Measurements from ENCODE around the gene ZNF331. TPM values are rescaled to one million over a fixed set of nuclear protein-coding genes. Genes with fewer than 3 reads are reported as not detected.

The ZNF331 gene
- total RNA-seq, 1 donor from 2014 or later, result 26.6 TPM

DNA sequence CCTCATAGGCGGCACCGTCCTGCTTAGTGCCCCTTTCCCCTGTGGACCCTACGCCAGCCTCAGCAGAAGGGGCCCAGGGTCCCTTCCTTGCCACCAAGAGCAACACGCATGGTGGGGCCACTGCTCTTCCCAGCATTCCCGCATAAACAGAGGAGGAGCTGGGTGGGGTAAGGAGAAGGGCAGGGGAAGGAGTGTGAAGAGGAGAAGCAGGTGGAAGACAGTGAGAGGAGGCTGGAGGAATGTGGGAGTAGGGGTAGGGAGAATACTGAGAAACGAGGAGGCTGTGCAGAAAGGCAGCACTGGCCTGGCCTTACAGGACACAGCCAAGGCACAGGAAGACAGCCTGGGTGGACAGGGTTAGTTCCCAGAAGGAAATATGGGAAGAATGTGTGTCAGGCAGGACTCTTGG lies 43.9 kb downstream of the ZNF331 start:
- H3K9me3 Mint-ChIP-seq (ENCODE audit: unreplicated experiment), result peaks cover 9% of the 10 kb centered on the region

DNA sequence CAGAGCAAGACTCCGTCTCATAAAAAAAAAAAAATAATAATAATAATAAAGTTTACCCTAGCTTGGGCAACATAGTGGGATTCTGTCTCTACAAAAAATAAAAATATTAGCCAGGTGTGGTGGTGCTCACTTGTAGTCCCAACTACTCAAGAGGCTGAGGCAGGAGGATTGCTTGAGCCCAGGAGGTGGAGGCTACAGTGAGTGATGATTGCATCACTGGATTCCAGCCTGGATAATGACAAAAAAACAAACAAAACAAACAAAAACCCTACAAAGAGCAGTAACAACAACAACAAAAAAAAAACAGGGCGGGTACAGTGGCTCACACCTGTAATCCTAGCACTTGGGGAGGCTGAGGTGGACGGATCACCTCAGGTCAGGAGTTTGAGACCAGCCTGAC lies 45.2 kb downstream of the ZNF331 start:
- Mint-ChIP-seq H3K27ac (ENCODE audit: unreplicated experiment) (no peak overlapping the region), H3K4me1 (ENCODE audit: unreplicated experiment) (no peaks in the 10 kb centered on the region), H3K27me3 (ENCODE audit: unreplicated experiment) (peaks cover 6% of the 10 kb centered on the region), H3K4me3 (ENCODE audit: unreplicated experiment) (no peak overlapping the region), H3K9me3 (ENCODE audit: unreplicated experiment) (no peaks in the 10 kb centered on the region), H3K36me3 (ENCODE audit: low read depth, unreplicated experiment) (peaks cover 14% of the 10 kb centered on the region)
- DNase-seq (ENCODE audit: low spot score), result no peak
- TF ChIP-seq, protein P1, sequence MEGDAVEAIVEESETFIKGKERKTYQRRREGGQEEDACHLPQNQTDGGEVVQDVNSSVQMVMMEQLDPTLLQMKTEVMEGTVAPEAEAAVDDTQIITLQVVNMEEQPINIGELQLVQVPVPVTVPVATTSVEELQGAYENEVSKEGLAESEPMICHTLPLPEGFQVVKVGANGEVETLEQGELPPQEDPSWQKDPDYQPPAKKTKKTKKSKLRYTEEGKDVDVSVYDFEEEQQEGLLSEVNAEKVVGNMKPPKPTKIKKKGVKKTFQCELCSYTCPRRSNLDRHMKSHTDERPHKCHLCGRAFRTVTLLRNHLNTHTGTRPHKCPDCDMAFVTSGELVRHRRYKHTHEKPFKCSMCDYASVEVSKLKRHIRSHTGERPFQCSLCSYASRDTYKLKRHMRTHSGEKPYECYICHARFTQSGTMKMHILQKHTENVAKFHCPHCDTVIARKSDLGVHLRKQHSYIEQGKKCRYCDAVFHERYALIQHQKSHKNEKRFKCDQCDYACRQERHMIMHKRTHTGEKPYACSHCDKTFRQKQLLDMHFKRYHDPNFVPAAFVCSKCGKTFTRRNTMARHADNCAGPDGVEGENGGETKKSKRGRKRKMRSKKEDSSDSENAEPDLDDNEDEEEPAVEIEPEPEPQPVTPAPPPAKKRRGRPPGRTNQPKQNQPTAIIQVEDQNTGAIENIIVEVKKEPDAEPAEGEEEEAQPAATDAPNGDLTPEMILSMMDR (IDR thresholded peaks at IDR 0.05; ENCODE audit: unreplicated experiment), result no peak

More for the DNA sequence above, 43.9 kb downstream of the ZNF331 start:
- TF ChIP-seq, protein P1 (IDR thresholded peaks at IDR 0.05; ENCODE audit: unreplicated experiment), result no peak
- DNase-seq (ENCODE audit: low spot score), result no peak
- H3K27me3 Mint-ChIP-seq (ENCODE audit: unreplicated experiment), result peaks cover 5% of the 10 kb centered on the region
- no peak overlapping the region for H3K4me3 Mint-ChIP-seq (ENCODE audit: unreplicated experiment)
- H3K36me3 Mint-ChIP-seq (ENCODE audit: low read depth, unreplicated experiment), result peaks cover 27% of the 10 kb centered on the region
- no peak overlapping the region for H3K27ac Mint-ChIP-seq (ENCODE audit: unreplicated experiment)
- no peaks in the 10 kb centered on the region for H3K4me1 Mint-ChIP-seq (ENCODE audit: unreplicated experiment)

DNA sequence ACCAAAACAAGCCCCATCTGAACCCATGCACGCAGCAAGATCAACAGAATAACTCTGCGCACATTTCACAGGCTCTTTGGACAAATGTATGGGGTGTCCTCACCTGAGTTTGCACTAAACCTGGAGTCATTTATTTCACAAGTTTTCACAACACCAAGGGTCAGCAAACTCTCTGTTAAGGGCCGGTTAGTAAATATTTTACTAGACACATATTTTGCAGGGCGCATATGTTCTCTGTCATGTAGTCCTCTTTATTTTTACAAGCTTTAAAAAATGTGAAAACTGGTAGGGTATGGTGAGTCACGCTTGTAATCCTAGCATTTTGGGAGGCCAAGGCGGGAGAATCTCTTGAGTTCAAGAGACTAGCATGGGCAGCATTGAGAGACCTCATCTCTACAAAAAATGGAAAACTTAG lies 48.3 kb downstream of the ZNF331 start:
- TF ChIP-seq, protein P1 (IDR thresholded peaks at IDR 0.05; ENCODE audit: unreplicated experiment), result no peak
- DNase-seq (ENCODE audit: low spot score), result no peak
- H3K36me3 Mint-ChIP-seq (ENCODE audit: low read depth, unreplicated experiment), result no peaks in the 10 kb centered on the region
- no peaks in the 10 kb centered on the region for H3K9me3 Mint-ChIP-seq (ENCODE audit: unreplicated experiment)
- H3K4me1 Mint-ChIP-seq (ENCODE audit: unreplicated experiment), result no peaks in the 10 kb centered on the region
- peaks cover 6% of the 10 kb centered on the region for H3K27me3 Mint-ChIP-seq (ENCODE audit: unreplicated experiment)
- no peak overlapping the region for H3K4me3 Mint-ChIP-seq (ENCODE audit: unreplicated experiment)
- no peak overlapping the region for H3K27ac Mint-ChIP-seq (ENCODE audit: unreplicated experiment)

DNA sequence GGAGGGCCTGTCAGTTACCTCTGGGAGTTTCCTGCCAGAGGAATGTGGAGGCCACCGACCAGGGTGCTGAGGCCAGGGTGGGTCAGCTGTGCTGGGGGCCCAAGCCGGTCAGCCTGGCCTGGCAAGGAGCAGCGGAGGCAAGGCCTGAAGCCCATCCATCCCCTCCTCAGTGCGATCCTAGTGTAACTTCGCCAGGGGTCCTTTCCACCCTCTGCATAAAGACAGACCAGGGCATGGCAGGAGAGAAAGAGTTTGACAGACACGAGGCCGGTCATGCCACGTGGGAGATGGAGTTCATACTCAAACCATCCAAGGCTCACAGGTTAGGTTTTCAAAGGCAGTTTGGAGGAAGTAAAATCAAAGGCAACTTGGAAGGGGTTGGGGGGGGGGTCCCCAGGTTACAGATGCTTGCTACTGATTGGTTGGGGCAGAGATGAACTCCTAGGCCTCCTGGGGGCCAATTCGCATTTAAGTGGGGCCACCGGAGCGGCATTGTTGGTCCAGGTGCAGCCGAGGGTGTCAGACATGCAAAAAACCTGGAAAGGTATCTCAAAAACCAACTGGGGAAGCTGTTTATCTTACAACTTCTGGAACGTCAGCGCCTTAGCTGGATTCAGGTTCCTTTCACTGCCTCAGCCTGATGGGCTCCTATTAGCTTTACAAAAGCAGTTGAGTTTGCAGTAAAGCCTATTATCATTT lies 57.0 kb downstream of the ZNF331 start:
- no peak for DNase-seq (ENCODE audit: low spot score)

DNA sequence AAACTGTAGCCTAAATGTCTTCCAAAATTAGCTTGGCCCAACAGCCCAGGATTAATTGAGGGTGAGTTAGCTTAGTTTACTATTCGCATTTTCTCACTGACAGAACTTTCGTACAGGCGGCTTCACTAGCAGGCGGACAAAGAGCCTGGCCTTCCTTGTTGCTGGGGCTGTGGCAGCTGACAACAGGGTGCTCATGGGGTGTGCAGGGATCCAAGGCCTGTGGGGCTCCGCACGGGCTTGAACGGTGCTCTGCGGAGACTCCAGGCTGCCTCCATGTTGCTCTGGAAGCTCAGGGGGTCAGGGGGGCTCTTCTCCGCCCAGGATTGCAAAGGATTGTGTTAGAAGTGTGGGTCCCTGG lies 57.5 kb downstream of the ZNF331 start:
- Mint-ChIP-seq H3K36me3 (ENCODE audit: low read depth, unreplicated experiment) (no peaks in the 10 kb centered on the region), H3K27me3 (ENCODE audit: unreplicated experiment) (no peaks in the 10 kb centered on the region), H3K4me1 (ENCODE audit: unreplicated experiment) (peaks cover 8% of the 10 kb centered on the region), H3K27ac (ENCODE audit: unreplicated experiment) (no peak overlapping the region), H3K4me3 (ENCODE audit: unreplicated experiment) (no peak overlapping the region), H3K9me3 (ENCODE audit: unreplicated experiment) (no peaks in the 10 kb centered on the region)
- DNase-seq (ENCODE audit: low spot score), result no peak
- TF ChIP-seq, protein P1 (IDR thresholded peaks at IDR 0.05; ENCODE audit: unreplicated experiment), result no peak

More for the DNA sequence above, 57.0 kb downstream of the ZNF331 start:
- H3K4me1 Mint-ChIP-seq (ENCODE audit: unreplicated experiment), result peaks cover 5% of the 10 kb centered on the region
- H3K36me3 Mint-ChIP-seq (ENCODE audit: low read depth, unreplicated experiment), result no peaks in the 10 kb centered on the region
- H3K9me3 Mint-ChIP-seq (ENCODE audit: unreplicated experiment), result no peaks in the 10 kb centered on the region
- H3K4me3 Mint-ChIP-seq (ENCODE audit: unreplicated experiment), result no peak overlapping the region
- no peak overlapping the region for H3K27ac Mint-ChIP-seq (ENCODE audit: unreplicated experiment)
- H3K27me3 Mint-ChIP-seq (ENCODE audit: unreplicated experiment), result no peaks in the 10 kb centered on the region
- TF ChIP-seq, protein P1 (IDR thresholded peaks at IDR 0.05; ENCODE audit: unreplicated experiment), result no peak
